ENCODE measurements around the gene SPOCK1.

DNA sequence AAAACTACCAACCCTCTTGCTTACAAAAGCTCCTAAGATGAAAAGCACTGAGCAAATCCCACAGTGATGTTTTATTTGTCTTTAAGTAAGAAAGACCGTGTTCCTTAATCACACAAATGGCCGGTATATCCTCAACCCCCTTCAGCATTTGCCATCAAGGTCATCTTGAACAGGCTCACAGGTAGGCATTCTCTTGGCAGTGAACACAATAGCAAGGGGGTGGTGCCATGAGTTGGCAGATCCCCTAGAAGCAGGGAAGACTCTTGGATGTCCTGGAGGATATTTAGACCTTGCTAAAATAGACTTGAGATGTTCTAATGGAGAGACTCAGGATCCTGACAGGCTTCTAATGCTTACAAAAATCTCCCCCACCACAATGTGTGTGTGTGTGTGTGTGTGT, 323.0 kb downstream of the SPOCK1 start:
- TF ChIP-seq MEIS2 (IDR thresholded peaks at IDR 0.05; ENCODE audit: partially characterized antibody) (no peak), CHD2 (IDR thresholded peaks at IDR 0.05; ENCODE audit: low read depth, low read length) (no peak)
